ENCODE data around the gene FAM50B. TPM values are rescaled to one million over a fixed set of nuclear protein-coding genes. Genes with fewer than 3 reads are reported as not detected.
A peak's percentile ranks its signal among the peaks of the same experiment; 100 is the strongest.

The FAM50B gene
- total and polyA plus RNA-seq, 2 of the 13 experiments (the other 11 are each of a cell fraction or from before 2014, with no cell fraction given): 0.05 TPM; not detected in 1

- TF ChIP-seq ZNF567 (CRISPR knock-in tag; IDR thresholded peaks at IDR 0.05; ENCODE audit: borderline replicate concordance) (no peak), FOXP4 (CRISPR knock-in tag; IDR thresholded peaks at IDR 0.05) (peak; percentile 35), ZNF124 (CRISPR knock-in tag; IDR thresholded peaks at IDR 0.05) (0 out of 2 replicates have a peak, but pooled peaks have one; percentile 60), REPIN1 (CRISPR knock-in tag; IDR thresholded peaks at IDR 0.05; ENCODE audit: borderline replicate concordance, low read depth) (peak; percentile 59; the same call in 1 of the 2 replicates), ZNF549 (CRISPR knock-in tag; IDR thresholded peaks at IDR 0.05) (no peak), FOSL1 (CRISPR knock-in tag; IDR thresholded peaks at IDR 0.05; ENCODE audit: borderline replicate concordance) (no peak), TFDP2 (CRISPR knock-in tag; IDR thresholded peaks at IDR 0.05) (peak; percentile 63), SNAPC2 (CRISPR knock-in tag; IDR thresholded peaks at IDR 0.05) (no peak), SKIL (CRISPR knock-in tag; IDR thresholded peaks at IDR 0.05; ENCODE audit: borderline replicate concordance) (no peak), SCMH1 (CRISPR knock-in tag; IDR thresholded peaks at IDR 0.05; ENCODE audit: borderline replicate concordance) (no peak), IRF9 (CRISPR knock-in tag; IDR thresholded peaks at IDR 0.05; ENCODE audit: borderline replicate concordance) (no peak; the same call in 1 of the 2 replicates), ZNF34 (CRISPR knock-in tag; IDR thresholded peaks at IDR 0.05; ENCODE audit: borderline replicate concordance) (0 out of 2 replicates have a peak, but pooled peaks have one; percentile 35), RBFOX2 (IDR thresholded peaks at IDR 0.05; ENCODE audit: low read depth, low read length) (peak; percentile 54; the same call in 1 of the 2 replicates), ZNF207 (IDR thresholded peaks at IDR 0.05; ENCODE audit: borderline replicate concordance) (no peak), ZNF772 (CRISPR knock-in tag; IDR thresholded peaks at IDR 0.05) (no peak), ZBTB10 (CRISPR knock-in tag; IDR thresholded peaks at IDR 0.05; ENCODE audit: borderline replicate concordance) (no peak)
Observed at GRCh38 chr6:3806169-3806922, 42.8 kb upstream of the FAM50B start (continued).

All from HepG2 (cell line).